Measurements from ENCODE around the gene HMBS.
"Not testable (repeated sequence)": the region's sequence is repeated elsewhere in the genome, so short reads cannot be mapped to it uniquely, and the experiment has no call there.

HMBS gene

DNA sequence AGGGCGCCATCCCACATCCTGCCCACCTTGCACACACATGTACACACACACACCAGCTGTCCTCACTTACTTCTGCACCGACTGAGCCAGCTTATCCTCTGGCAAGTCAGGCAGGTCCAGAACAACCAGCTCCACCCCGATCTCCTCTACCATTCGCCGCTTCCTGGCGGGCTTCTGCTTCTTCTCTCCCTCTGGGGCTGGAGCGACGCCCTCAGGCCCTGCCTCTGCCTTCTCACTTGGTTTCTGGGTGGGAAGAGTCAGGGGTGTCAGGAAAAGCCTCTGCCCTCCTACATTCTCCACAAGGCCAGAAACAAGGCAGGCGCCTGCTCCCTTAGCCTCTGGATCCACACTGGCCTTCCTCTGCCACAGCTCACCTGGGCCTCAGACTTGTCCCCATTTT is 36.0 kb upstream of the HMBS start:
- Histone ChIP-seq H3K9ac (ENCODE audit: insufficient read length) (no peak overlapping the region), H3K9me3 (ENCODE audit: low read depth, low read length) (no peaks in the 10 kb centered on the region), H3K4me3 (no peak overlapping the region), H3K27ac (no peak overlapping the region), H3K36me3 (ENCODE audit: insufficient read depth, low read length) (peaks cover 71% of the 10 kb centered on the region)
- TF ChIP-seq EZH2 (IDR thresholded peaks at IDR 0.05) (no peak), FOXP2 (optimal IDR thresholded peaks at IDR 0.05; ENCODE audit: control extremely low read depth, extremely low read length, insufficient read depth) (no peak), POLR2AphosphoS5 (IDR thresholded peaks at IDR 0.05; ENCODE audit: borderline replicate concordance, low read depth, low read length) (no peak)
- DNase-seq (ENCODE audit: low read depth, low spot score) = no peak

DNA sequence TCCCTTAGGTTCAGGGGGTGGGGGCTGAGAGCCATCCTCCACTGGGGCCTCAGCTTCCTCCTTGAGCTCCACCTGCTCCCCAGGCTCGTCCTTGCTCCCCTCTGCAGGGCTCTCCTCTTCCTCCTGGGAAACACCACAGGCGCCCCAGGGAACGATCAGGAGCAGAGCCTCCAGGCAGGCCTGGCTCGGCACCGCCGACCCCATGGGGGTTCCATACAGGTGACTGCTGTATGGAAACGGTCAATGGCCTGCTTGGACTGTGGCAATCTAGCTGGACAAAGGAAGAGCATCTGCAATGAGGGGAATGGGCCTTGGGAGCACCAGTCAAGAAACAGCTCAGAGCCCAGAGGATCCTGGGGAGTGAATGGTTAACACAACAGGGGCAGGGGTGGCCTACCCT is 35.6 kb upstream of the HMBS start:
- peaks cover 75% of the 10 kb centered on the region for H3K36me3 ChIP-seq (ENCODE audit: insufficient read depth, low read length)
- no peak overlapping the region for H3K9ac ChIP-seq (ENCODE audit: insufficient read length)
- TF ChIP-seq EZH2 (IDR thresholded peaks at IDR 0.05) (no peak), FOXP2 (optimal IDR thresholded peaks at IDR 0.05; ENCODE audit: control extremely low read depth, extremely low read length, insufficient read depth) (no peak), POLR2AphosphoS5 (IDR thresholded peaks at IDR 0.05; ENCODE audit: borderline replicate concordance, low read depth, low read length) (no peak)

DNA sequence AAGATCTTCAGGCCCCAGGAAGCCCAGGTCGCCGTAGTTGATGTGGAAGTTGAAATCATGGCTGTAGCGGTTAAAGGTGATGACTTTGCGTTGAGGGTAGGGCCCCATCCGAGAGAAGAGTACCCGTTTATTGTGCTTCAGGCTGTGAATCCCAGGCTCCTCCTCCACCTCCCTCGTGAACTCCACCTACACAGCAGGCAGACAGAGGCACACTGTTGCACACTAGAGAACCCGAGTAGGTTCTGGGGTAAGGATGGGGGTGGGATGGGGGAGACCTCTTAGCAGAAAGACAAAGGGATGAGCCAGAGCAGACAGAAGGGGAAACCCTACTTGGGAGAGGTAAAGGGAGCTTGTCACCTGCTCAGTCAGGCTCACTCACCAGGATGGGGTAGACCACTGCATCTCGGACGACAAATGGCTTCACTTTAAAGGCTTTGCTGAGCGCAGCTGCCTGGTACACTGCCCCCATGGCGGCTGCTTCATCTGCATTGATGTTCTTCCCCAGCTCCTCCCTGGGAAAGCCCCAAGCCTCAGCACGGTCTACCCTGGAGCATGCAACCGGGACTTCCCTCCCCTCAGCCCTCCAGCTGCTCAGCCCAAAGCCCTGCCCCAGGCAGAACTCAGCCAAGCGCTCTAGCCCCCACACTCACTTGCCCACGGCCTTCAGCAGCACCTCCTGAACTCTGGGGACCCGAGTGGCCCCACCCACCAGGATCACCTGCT is 33.1 kb upstream of the HMBS start:
- H3K4me3 ChIP-seq = no peak overlapping the region
- no peaks in the 10 kb centered on the region for H3K9me3 ChIP-seq (ENCODE audit: low read depth, low read length)
- H3K36me3 ChIP-seq (ENCODE audit: insufficient read depth, low read length) = peaks cover 76% of the 10 kb centered on the region
- H3K9ac ChIP-seq (ENCODE audit: insufficient read length) = no peak overlapping the region
- DNase-seq (ENCODE audit: low read depth, low spot score) = no peak
- no peak for TF ChIP-seq FOXP2 (optimal IDR thresholded peaks at IDR 0.05; ENCODE audit: control extremely low read depth, extremely low read length, insufficient read depth)
- no peak for TF ChIP-seq EZH2 (IDR thresholded peaks at IDR 0.05)
- TF ChIP-seq POLR2AphosphoS5 (IDR thresholded peaks at IDR 0.05; ENCODE audit: borderline replicate concordance, low read depth, low read length) = no peak
- no peak overlapping the region for H3K27ac ChIP-seq

More for the DNA sequence above, 35.6 kb upstream of the HMBS start:
- H3K4me3 ChIP-seq = no peak overlapping the region
- H3K9me3 ChIP-seq (ENCODE audit: low read depth, low read length) = no peaks in the 10 kb centered on the region
- no peak overlapping the region for H3K27ac ChIP-seq
- DNase-seq (ENCODE audit: low read depth, low spot score) = no peak

- peaks cover 72% of the 10 kb centered on the region for H3K36me3 ChIP-seq (ENCODE audit: insufficient read depth, low read length)
- H3K27ac ChIP-seq = no peak overlapping the region
- no peaks in the 10 kb centered on the region for H3K9me3 ChIP-seq (ENCODE audit: low read depth, low read length)
- H3K4me3 ChIP-seq = no peak overlapping the region
- H3K9ac ChIP-seq (ENCODE audit: insufficient read length) = no peak overlapping the region
- no peak for DNase-seq (ENCODE audit: low read depth, low spot score)
- TF ChIP-seq EZH2 (IDR thresholded peaks at IDR 0.05) (no peak), FOXP2 (optimal IDR thresholded peaks at IDR 0.05; ENCODE audit: control extremely low read depth, extremely low read length, insufficient read depth) (no peak), POLR2AphosphoS5 (IDR thresholded peaks at IDR 0.05; ENCODE audit: borderline replicate concordance, low read depth, low read length) (no peak)
These were observed 32.4 kb upstream of the HMBS start for GRCh38 chr11:119052163-119052814.

- Histone ChIP-seq H3K4me3 (no peak overlapping the region), H3K36me3 (ENCODE audit: insufficient read depth, low read length) (peaks cover 51% of the 10 kb centered on the region), H3K27ac (no peak overlapping the region), H3K9me3 (ENCODE audit: low read depth, low read length) (no peaks in the 10 kb centered on the region), H3K9ac (ENCODE audit: insufficient read length) (no peak overlapping the region)
- no peak for DNase-seq (ENCODE audit: low read depth, low spot score)
- TF ChIP-seq EZH2 (IDR thresholded peaks at IDR 0.05) (no peak), FOXP2 (optimal IDR thresholded peaks at IDR 0.05; ENCODE audit: control extremely low read depth, extremely low read length, insufficient read depth) (no peak), POLR2AphosphoS5 (IDR thresholded peaks at IDR 0.05; ENCODE audit: borderline replicate concordance, low read depth, low read length) (no peak)
These were observed 30.3 kb upstream of the HMBS start for GRCh38 chr11:119054418-119054817.

GRCh38 chr11:119055901-119056300 is 28.8 kb upstream of the HMBS start:
- Histone ChIP-seq H3K4me3 (peak overlapping the region; percentile 95), H3K9me3 (ENCODE audit: low read depth, low read length) (no peaks in the 10 kb centered on the region), H3K9ac (ENCODE audit: insufficient read length) (peak overlapping the region; percentile 91), H3K36me3 (ENCODE audit: insufficient read depth, low read length) (peaks cover 43% of the 10 kb centered on the region), H3K27ac (no peak overlapping the region)
- TF ChIP-seq POLR2AphosphoS5 (IDR thresholded peaks at IDR 0.05; ENCODE audit: borderline replicate concordance, low read depth, low read length) (no peak), EZH2 (IDR thresholded peaks at IDR 0.05) (no peak), FOXP2 (optimal IDR thresholded peaks at IDR 0.05; ENCODE audit: control extremely low read depth, extremely low read length, insufficient read depth) (no peak)
- DNase-seq (ENCODE audit: low read depth, low spot score) = no peak

- peak overlapping the region; percentile 64; the same call in 1 of the 2 replicates for H3K27ac ChIP-seq
- H3K9ac ChIP-seq (ENCODE audit: insufficient read length) = peak overlapping the region; percentile 91
- peak overlapping the region; percentile 95 for H3K4me3 ChIP-seq
- peaks cover 37% of the 10 kb centered on the region for H3K36me3 ChIP-seq (ENCODE audit: insufficient read depth, low read length)
- DNase-seq (ENCODE audit: low read depth, low spot score) = no peak
- TF ChIP-seq POLR2AphosphoS5 (IDR thresholded peaks at IDR 0.05; ENCODE audit: borderline replicate concordance, low read depth, low read length) (no peak), FOXP2 (optimal IDR thresholded peaks at IDR 0.05; ENCODE audit: control extremely low read depth, extremely low read length, insufficient read depth) (no peak), EZH2 (IDR thresholded peaks at IDR 0.05) (no peak)
- no peaks in the 10 kb centered on the region for H3K9me3 ChIP-seq (ENCODE audit: low read depth, low read length)
These were observed 28.2 kb upstream of the HMBS start for GRCh38 chr11:119056421-119056999.

DNA sequence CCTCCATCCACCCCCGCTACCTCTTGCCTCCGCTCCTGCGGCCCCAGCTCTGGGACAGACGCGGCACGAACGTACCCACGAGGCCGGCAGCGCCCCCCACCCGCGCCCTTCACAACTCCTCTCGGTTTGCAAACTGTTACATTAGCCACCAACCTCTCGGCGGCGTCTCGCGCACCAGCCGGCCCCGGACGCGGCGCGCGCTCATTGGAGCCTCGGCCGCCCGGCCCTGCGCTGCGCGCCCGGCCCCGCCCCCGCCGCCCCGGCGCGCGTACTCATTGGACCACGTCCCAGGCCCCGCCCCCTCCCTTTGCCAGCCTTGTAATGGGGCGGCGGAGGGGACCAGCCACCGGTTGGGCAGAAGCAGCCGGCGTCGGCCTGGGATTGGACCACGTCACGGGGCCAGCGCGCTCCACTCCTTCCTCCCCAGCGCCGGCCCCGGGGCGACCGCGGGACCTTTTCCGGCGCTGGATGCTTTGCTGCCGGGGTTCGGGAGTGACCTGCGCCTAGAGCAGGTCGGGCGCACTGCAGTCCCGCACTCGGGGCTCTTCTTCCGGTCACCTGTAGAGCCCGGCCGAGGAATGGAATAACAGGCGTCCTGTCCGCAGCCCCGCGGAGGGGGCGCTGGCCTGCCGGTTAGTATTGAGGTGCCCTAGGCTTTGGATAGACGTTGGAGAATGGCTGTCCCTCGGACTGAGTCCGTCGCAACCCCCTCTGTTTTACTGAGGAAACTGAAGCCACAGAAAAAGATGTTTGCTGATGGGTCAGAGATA is 27.5 kb upstream of the HMBS start, which contains the start of gene HYOU1:
HYOU1 (minus strand) TSS at position 206 of the 770 bp plus-strand sequence. CDS start 1,045 bp downstream, outside the sequence.
- H3K9me3 ChIP-seq (ENCODE audit: low read depth, low read length) = no peaks in the 10 kb centered on the region
- peak within 1 kb of the TSS; percentile 95 for H3K4me3 ChIP-seq
- peaks cover 30% of the 10 kb centered on the region for H3K36me3 ChIP-seq (ENCODE audit: insufficient read depth, low read length)
- peak; percentile 57 for DNase-seq (ENCODE audit: low read depth, low spot score)
- H3K9ac ChIP-seq (ENCODE audit: insufficient read length) = peak within 1 kb of the TSS; percentile 91
- TF ChIP-seq FOXP2 (optimal IDR thresholded peaks at IDR 0.05; ENCODE audit: control extremely low read depth, extremely low read length, insufficient read depth) = no peak
- TF ChIP-seq POLR2AphosphoS5 (IDR thresholded peaks at IDR 0.05; ENCODE audit: borderline replicate concordance, low read depth, low read length) = peak; percentile 80; the same call in 1 of the 2 replicates
- peak within 1 kb of the TSS; percentile 64; the same call in 1 of the 2 replicates for H3K27ac ChIP-seq

GRCh38 chr11:119059128-119059527 is 25.6 kb upstream of the HMBS start:
- H3K36me3 ChIP-seq (ENCODE audit: insufficient read depth, low read length) = peaks cover 12% of the 10 kb centered on the region
- H3K4me3 ChIP-seq; H3K27ac ChIP-seq; H3K9me3 ChIP-seq (ENCODE audit: low read depth, low read length); H3K9ac ChIP-seq (ENCODE audit: insufficient read length); DNase-seq (ENCODE audit: low read depth, low spot score): not testable (repeated sequence)
